GM19395 (cell line): ENCODE results near the gene CTAGE9.

ENCODE experiments used
- ATAC-seq: cut with Tn5 transposase; IDR thresholded peaks from one replicate; pipeline ENCODE4 v1.9.1; 2021; ENCODE audit warnings: mild to moderate bottlenecking, moderate library complexity; ENCODE audit not compliant: unreplicated experiment

The CTAGE9 gene

DNA sequence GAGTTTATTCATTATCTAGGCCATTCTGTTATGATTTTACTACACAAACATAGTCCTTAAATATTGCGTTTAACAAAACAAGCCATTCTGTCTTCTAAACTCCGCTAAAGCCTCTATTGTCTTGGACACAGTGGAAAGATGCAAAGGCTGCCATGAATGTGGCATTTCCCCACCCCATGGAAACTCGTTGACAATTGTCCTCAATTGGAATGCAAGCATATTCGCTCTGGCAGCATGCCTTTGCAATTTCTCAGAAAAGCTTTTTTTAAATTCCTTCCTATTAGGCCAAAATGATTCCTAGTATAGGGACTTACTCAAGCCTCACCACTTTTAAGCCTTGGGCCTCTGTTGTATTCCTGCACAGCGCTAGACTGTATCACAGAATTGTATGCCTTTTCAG is 32.4 kb downstream of the CTAGE9 start:
- no peak for ATAC-seq

DNA sequence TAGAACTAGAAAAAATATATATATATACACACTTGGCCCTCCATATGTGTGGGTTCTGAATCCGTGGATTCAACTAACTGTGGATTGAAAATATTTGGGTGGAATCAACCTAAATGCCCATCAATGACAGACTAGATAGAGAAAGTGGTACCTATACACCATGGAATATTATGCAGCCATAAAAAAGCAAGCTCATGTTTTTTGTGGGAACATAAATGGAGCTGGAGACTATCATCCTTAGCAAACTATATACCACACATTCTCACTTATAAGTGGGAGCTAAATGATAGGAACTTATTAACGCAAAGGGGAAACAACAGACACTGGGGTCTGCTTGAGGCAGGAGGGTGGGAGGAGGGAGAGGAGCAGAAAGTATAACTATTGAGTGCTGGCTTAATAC is 37.6 kb downstream of the CTAGE9 start:
- ATAC-seq: no peak

DNA sequence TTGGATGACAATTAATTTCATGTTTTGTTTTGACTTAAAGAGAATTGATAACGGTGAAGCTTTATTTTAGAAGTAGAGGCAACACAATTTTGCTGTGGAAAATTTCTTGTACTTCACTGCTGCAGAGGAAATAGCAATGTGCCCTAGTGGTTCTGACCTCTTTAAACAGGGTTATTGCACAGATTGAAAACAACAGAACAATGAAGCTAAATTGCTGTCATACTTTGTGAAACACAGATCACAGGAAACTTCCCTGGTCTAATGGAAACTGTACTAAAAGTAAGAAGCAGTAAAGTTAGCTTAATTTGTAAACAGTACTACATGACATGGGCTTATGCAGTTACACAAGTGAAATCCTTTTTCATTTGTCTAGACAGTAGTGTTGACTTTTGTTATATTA is 40.9 kb downstream of the CTAGE9 start:
- ATAC-seq: no peak

DNA sequence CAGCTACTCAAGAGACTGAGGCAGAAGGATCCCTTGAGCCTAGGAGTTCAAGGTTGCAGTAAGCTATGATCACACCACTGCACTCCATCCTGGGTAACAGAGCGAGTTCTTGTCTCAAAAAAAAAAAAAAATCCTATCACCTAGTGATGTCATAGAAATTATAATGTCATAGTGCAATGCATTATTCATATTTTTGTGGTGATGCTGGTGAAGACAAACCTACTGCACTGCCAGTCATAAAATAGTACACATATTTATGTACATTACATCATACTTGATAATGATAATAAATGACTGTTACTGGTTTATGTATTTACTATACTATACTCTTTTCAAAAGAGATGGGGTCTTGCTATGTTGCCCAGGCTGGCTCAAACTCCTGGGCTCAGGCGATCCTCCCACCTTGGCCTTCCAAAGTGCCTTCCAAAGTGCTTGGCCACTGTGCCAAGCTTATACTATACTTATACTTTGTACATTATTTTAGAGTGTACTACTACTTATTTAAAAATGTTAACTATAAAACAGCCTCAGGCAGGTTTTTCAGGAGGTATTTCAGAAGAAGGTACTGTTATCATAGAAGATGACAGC is 47.1 kb downstream of the CTAGE9 start:
- ATAC-seq: no peak

DNA sequence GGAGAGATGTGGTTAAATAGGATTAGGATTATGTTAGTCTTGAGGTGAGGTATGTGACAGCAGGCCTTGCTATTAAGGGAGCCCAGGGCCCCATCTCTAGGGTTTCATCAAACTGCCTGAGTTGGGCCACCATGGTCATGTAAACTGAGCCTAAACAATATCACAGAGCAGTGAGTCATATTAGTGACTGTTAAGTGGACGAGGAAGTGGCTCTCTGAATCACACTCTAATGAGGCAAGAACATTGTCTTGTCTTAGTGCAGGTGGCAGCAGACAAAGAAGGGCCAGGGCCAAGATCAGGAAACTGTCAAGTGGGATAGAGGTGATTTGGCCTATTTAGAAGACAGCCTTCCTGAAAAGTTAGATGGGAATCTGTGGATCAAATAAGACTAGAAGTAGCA is 50.6 kb downstream of the CTAGE9 start:
- no peak for ATAC-seq
